Measurements from ENCODE around the gene ST3GAL3.

The ST3GAL3 gene

GRCh38 chr1:43783096-43783670 lies 75.8 kb downstream of the ST3GAL3 start:
- no peak for DNase-seq
- H2AFZ ChIP-seq (ENCODE audit: low read depth, low read length): no peak overlapping the region
- H3K9me3 ChIP-seq (ENCODE audit: control insufficient read depth, low read length): peaks cover 6% of the 10 kb centered on the region
- peaks cover 19% of the 10 kb centered on the region for H3K79me1 ChIP-seq (replicated peaks; ENCODE audit: low read length, poor library complexity, severe bottlenecking)
- no peak overlapping the region for H2BK5ac ChIP-seq (ENCODE audit: low read depth, low read length, poor library complexity, severe bottlenecking)
- H3K27ac ChIP-seq (ENCODE audit: low read length, poor library complexity, severe bottlenecking): no peak overlapping the region
- peak overlapping the region; percentile 5 for H3K9ac ChIP-seq (ENCODE audit: low read length)
- H4K91ac ChIP-seq (ENCODE audit: low read length): no peak overlapping the region
- no peaks in the 10 kb centered on the region for H3K27me3 ChIP-seq (ENCODE audit: control insufficient read depth in 1 of 2, insufficient read depth in 1 of 2, low read length in 2 of 2)
- H2BK15ac ChIP-seq (ENCODE audit: low read depth, poor library complexity, severe bottlenecking): no peak overlapping the region
- H2BK120ac ChIP-seq (ENCODE audit: low read depth, low read length): no peak overlapping the region
- no peak overlapping the region for H2AK5ac ChIP-seq (ENCODE audit: low read length, severe bottlenecking)
- H3K4me2 ChIP-seq (ENCODE audit: low read length, poor library complexity, severe bottlenecking): no peak overlapping the region
- H3K18ac ChIP-seq (ENCODE audit: low read depth in 1 of 2, low read length in 2 of 2): peak overlapping the region in 1 of 2 experiments; percentile 48
- no peak overlapping the region for H3K4ac ChIP-seq (ENCODE audit: low read depth in 1 of 2, low read length in 2 of 2)
- H3K14ac ChIP-seq (ENCODE audit: low read length in 2 of 2): no peak overlapping the region
- H3K36me3 ChIP-seq (ENCODE audit: control insufficient read depth in 1 of 2, insufficient read depth in 2 of 2, low read depth in 1 of 2, low read length in 2 of 2): peaks cover 3 to 8% of the 10 kb centered on the region in 2 experiments
- peaks cover 6% of the 10 kb centered on the region for H3K4me1 ChIP-seq (ENCODE audit: control insufficient read depth, insufficient read depth, low read depth, low read length)
- H4K8ac ChIP-seq (ENCODE audit: low read length): no peak overlapping the region
- H3K23ac ChIP-seq (ENCODE audit: low read length in 2 of 2): no peak overlapping the region
- no peak overlapping the region for H2BK12ac ChIP-seq (ENCODE audit: low read length in 2 of 2)
- 96% methylated on average over 4 of the region's 4 CpGs for WGBS
- H3K4me3 ChIP-seq (ENCODE audit: insufficient read depth in 1 of 2, low read depth in 1 of 2, low read length in 2 of 2): no peak overlapping the region

GRCh38 chr1:43783671-43784205 lies 76.4 kb downstream of the ST3GAL3 start:
- H3K4me1 ChIP-seq (ENCODE audit: control insufficient read depth, insufficient read depth, low read depth, low read length): peaks cover 7% of the 10 kb centered on the region
- no peaks in the 10 kb centered on the region for H3K27me3 ChIP-seq (ENCODE audit: control insufficient read depth in 1 of 2, insufficient read depth in 1 of 2, low read length in 2 of 2)
- no peak overlapping the region for H3K4ac ChIP-seq (ENCODE audit: low read depth in 1 of 2, low read length in 2 of 2)

DNA sequence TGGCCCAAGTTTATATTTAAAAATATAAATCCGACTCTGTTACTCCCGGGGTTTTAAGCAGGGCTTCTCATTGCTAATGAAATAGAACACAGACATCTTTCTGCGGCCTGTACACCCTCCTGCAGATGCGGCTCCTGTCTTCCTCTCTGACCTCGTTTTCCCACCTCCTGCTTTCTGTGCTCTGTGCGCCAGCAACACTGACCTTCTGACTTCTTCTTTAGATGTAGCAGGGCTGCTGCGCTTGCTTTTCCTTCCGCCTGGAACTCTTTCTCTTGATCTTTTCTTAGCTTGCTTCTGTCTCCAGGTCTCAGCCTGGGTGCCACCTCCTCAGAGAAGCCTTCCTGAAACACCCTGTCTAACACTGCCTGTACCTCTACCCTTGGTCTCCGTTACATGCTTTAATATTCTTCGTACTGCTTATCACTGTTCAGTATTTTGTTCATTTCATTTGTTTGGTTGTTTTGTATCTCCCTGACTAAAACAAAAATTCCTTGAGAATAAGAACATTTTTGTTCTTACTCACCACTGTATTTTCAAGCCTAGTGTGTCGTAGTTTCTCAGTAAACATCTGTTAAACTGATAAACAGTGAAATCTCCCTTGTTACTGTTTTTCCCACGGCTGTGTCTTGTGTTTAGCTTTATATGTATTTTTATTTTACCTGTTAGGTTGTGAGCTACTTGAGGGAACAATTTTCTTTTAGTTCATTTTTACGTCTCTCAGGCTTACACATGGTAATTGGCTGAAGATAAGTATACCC lies 79.0 kb downstream of the ST3GAL3 start:
- H3K18ac ChIP-seq (ENCODE audit: low read depth in 1 of 2, low read length in 2 of 2): peak overlapping the region in 1 of 2 experiments; percentile 58
- H3K4me3 ChIP-seq (ENCODE audit: insufficient read depth in 1 of 2, low read depth in 1 of 2, low read length in 2 of 2): no peak overlapping the region

More at GRCh38 chr1:43783671-43784205, 76.4 kb downstream of the ST3GAL3 start:
- no peak overlapping the region for H2BK120ac ChIP-seq (ENCODE audit: low read depth, low read length)
- peak overlapping the region; percentile 5 for H3K9ac ChIP-seq (ENCODE audit: low read length)
- H2BK12ac ChIP-seq (ENCODE audit: low read length in 2 of 2): no peak overlapping the region
- H3K4me2 ChIP-seq (ENCODE audit: low read length, poor library complexity, severe bottlenecking): no peak overlapping the region
- H3K18ac ChIP-seq (ENCODE audit: low read depth in 1 of 2, low read length in 2 of 2): no peak overlapping the region
- no peak overlapping the region for H2AFZ ChIP-seq (ENCODE audit: low read depth, low read length)
- H3K9me3 ChIP-seq (ENCODE audit: control insufficient read depth, low read length): peaks cover 6% of the 10 kb centered on the region
- H3K36me3 ChIP-seq (ENCODE audit: control insufficient read depth in 1 of 2, insufficient read depth in 2 of 2, low read depth in 1 of 2, low read length in 2 of 2): peaks cover 3 to 8% of the 10 kb centered on the region in 2 experiments
- no peak overlapping the region for H3K14ac ChIP-seq (ENCODE audit: low read length in 2 of 2)
- peak; percentile 49 for DNase-seq
- WGBS: 87% methylated on average over 2 of the region's 3 CpGs
- no peak overlapping the region for H2AK5ac ChIP-seq (ENCODE audit: low read length, severe bottlenecking)
- H3K79me1 ChIP-seq (replicated peaks; ENCODE audit: low read length, poor library complexity, severe bottlenecking): peaks cover 19% of the 10 kb centered on the region
- no peak overlapping the region for H4K91ac ChIP-seq (ENCODE audit: low read length)
- H3K23ac ChIP-seq (ENCODE audit: low read length in 2 of 2): no peak overlapping the region
- no peak overlapping the region for H4K8ac ChIP-seq (ENCODE audit: low read length)
- no peak overlapping the region for H2BK15ac ChIP-seq (ENCODE audit: low read depth, poor library complexity, severe bottlenecking)
- no peak overlapping the region for H3K4me3 ChIP-seq (ENCODE audit: insufficient read depth in 1 of 2, low read depth in 1 of 2, low read length in 2 of 2)
- H2BK5ac ChIP-seq (ENCODE audit: low read depth, low read length, poor library complexity, severe bottlenecking): no peak overlapping the region
- no peak overlapping the region for H3K27ac ChIP-seq (ENCODE audit: low read length, poor library complexity, severe bottlenecking)

DNA sequence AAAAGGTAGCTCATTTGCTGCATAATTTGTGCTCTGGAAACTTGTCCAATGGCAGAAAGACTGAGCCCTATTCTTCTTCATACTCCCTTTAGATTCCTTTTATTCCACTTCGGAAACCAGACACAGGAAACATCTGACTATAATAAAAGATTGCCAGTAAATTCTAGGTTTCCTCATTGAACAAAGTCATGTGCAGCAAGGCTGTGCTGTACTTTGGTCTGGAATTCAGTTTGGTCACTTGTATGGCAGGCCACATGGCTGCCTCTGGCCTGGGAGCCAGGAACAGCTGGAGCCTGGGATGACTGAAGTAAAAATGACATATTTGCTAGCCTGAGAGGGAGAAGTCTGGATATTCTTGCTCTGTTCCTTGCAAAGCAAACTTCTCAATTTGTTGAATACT lies 79.6 kb downstream of the ST3GAL3 start:
- WGBS: 0% methylated on average over 1 of the region's 1 CpG
- H2BK120ac ChIP-seq (ENCODE audit: low read depth, low read length): no peak overlapping the region

More for the DNA sequence above, 79.0 kb downstream of the ST3GAL3 start:
- DNase-seq: peak; percentile 73
- H3K4ac ChIP-seq (ENCODE audit: low read depth in 1 of 2, low read length in 2 of 2): peak overlapping the region in 1 of 2 experiments; percentile 33
- H3K27me3 ChIP-seq (ENCODE audit: control insufficient read depth in 1 of 2, insufficient read depth in 1 of 2, low read length in 2 of 2): no peaks in the 10 kb centered on the region
- H2AFZ ChIP-seq (ENCODE audit: low read depth, low read length): no peak overlapping the region
- no peak overlapping the region for H2BK5ac ChIP-seq (ENCODE audit: low read depth, low read length, poor library complexity, severe bottlenecking)
- H3K9me3 ChIP-seq (ENCODE audit: control insufficient read depth, low read length): no peaks in the 10 kb centered on the region
- H3K36me3 ChIP-seq (ENCODE audit: control insufficient read depth in 1 of 2, insufficient read depth in 2 of 2, low read depth in 1 of 2, low read length in 2 of 2): peaks cover 0 to 3% of the 10 kb centered on the region in 2 experiments
- no peak overlapping the region for H2BK120ac ChIP-seq (ENCODE audit: low read depth, low read length)
- no peak overlapping the region for H3K14ac ChIP-seq (ENCODE audit: low read length in 2 of 2)
- peaks cover 7% of the 10 kb centered on the region for H3K4me1 ChIP-seq (ENCODE audit: control insufficient read depth, insufficient read depth, low read depth, low read length)
- H4K8ac ChIP-seq (ENCODE audit: low read length): no peak overlapping the region
- no peak overlapping the region for H3K23ac ChIP-seq (ENCODE audit: low read length in 2 of 2)
- no peak overlapping the region for H4K91ac ChIP-seq (ENCODE audit: low read length)
- H3K4me2 ChIP-seq (ENCODE audit: low read length, poor library complexity, severe bottlenecking): no peak overlapping the region
- no peak overlapping the region for H2AK5ac ChIP-seq (ENCODE audit: low read length, severe bottlenecking)
- no peak overlapping the region for H3K27ac ChIP-seq (ENCODE audit: low read length, poor library complexity, severe bottlenecking)
- 73% methylated on average over 10 of the region's 13 CpGs for WGBS
- H2BK12ac ChIP-seq (ENCODE audit: low read length in 2 of 2): no peak overlapping the region
- no peak overlapping the region for H2BK15ac ChIP-seq (ENCODE audit: low read depth, poor library complexity, severe bottlenecking)
- peak overlapping the region; percentile 65 for H3K9ac ChIP-seq (ENCODE audit: low read length)
- H3K79me1 ChIP-seq (replicated peaks; ENCODE audit: low read length, poor library complexity, severe bottlenecking): peaks cover 20% of the 10 kb centered on the region

More for the DNA sequence above, 79.6 kb downstream of the ST3GAL3 start:
- Histone ChIP-seq H4K8ac (ENCODE audit: low read length) (no peak overlapping the region), H3K4me1 (ENCODE audit: control insufficient read depth, insufficient read depth, low read depth, low read length) (peaks cover 7% of the 10 kb centered on the region), H4K91ac (ENCODE audit: low read length) (no peak overlapping the region), H2AK5ac (ENCODE audit: low read length, severe bottlenecking) (no peak overlapping the region), H2BK12ac (ENCODE audit: low read length in 2 of 2) (no peak overlapping the region), H3K79me1 (replicated peaks; ENCODE audit: low read length, poor library complexity, severe bottlenecking) (peaks cover 23% of the 10 kb centered on the region), H3K9ac (ENCODE audit: low read length) (peak overlapping the region; percentile 65), H3K23ac (ENCODE audit: low read length in 2 of 2) (no peak overlapping the region), H2BK15ac (ENCODE audit: low read depth, poor library complexity, severe bottlenecking) (no peak overlapping the region), H3K27me3 (ENCODE audit: control insufficient read depth in 1 of 2, insufficient read depth in 1 of 2, low read length in 2 of 2) (no peaks in the 10 kb centered on the region), H3K9me3 (ENCODE audit: control insufficient read depth, low read length) (no peaks in the 10 kb centered on the region), H3K4ac (ENCODE audit: low read depth in 1 of 2, low read length in 2 of 2) (no peak overlapping the region), H2BK5ac (ENCODE audit: low read depth, low read length, poor library complexity, severe bottlenecking) (no peak overlapping the region), H2AFZ (ENCODE audit: low read depth, low read length) (no peak overlapping the region), H3K18ac (ENCODE audit: low read depth in 1 of 2, low read length in 2 of 2) (no peak overlapping the region), H3K27ac (ENCODE audit: low read length, poor library complexity, severe bottlenecking) (no peak overlapping the region), H3K4me3 (ENCODE audit: insufficient read depth in 1 of 2, low read depth in 1 of 2, low read length in 2 of 2) (no peak overlapping the region), H3K36me3 (ENCODE audit: control insufficient read depth in 1 of 2, insufficient read depth in 2 of 2, low read depth in 1 of 2, low read length in 2 of 2) (peaks cover 0 to 3% of the 10 kb centered on the region in 2 experiments), H3K14ac (ENCODE audit: low read length in 2 of 2) (no peak overlapping the region), H3K4me2 (ENCODE audit: low read length, poor library complexity, severe bottlenecking) (no peak overlapping the region)
- peak; percentile 79 for DNase-seq

Measured in mesenchymal stem cell (in vitro differentiated cells and primary cell).